WI38 (cell line): ENCODE results near the gene APH1B.

Experiments
- H3K4me3 ChIP-seq: 2 replicates; pipeline ENCODE4 v1.5.1; 2011; ENCODE audit warnings: low read depth, mild to moderate bottlenecking, control low read depth, low read length
- CTCF ChIP-seq: IDR thresholded peaks from 2 replicates; pipeline ENCODE4 v1.5.1; 2012; ENCODE audit warnings: low read depth, mild to moderate bottlenecking, control low read depth, low read length

The APH1B gene

DNA sequence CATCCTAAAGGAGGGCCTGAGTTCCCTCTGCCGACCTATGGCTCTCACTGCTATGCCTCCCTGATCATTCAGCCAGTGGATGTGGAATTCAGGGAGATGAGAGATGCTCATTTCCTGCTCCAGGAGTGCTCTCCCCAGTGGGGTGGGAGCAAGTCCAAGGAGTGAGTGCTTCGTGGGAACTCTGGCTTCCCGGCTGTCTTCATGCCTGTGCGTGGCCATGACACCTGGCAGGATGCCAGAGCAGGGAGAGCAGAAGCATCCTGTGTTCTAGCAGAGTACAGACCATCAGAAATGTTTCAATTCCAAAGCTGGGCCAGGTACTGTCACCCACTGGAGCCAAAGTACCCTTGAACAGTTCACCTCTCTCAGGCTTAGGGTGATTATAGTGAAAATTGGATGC, 45.1 kb downstream of the APH1B start:
- TF ChIP-seq CTCF = no peak
- no peak overlapping the region for H3K4me3 ChIP-seq

GRCh38 chr15:63323798-63324563, 46.6 kb downstream of the APH1B start:
- no peak for TF ChIP-seq CTCF
- H3K4me3 ChIP-seq = no peak overlapping the region

GRCh38 chr15:63324770-63325169, 47.4 kb downstream of the APH1B start:
- TF ChIP-seq CTCF = no peak
- no peak overlapping the region for H3K4me3 ChIP-seq

DNA sequence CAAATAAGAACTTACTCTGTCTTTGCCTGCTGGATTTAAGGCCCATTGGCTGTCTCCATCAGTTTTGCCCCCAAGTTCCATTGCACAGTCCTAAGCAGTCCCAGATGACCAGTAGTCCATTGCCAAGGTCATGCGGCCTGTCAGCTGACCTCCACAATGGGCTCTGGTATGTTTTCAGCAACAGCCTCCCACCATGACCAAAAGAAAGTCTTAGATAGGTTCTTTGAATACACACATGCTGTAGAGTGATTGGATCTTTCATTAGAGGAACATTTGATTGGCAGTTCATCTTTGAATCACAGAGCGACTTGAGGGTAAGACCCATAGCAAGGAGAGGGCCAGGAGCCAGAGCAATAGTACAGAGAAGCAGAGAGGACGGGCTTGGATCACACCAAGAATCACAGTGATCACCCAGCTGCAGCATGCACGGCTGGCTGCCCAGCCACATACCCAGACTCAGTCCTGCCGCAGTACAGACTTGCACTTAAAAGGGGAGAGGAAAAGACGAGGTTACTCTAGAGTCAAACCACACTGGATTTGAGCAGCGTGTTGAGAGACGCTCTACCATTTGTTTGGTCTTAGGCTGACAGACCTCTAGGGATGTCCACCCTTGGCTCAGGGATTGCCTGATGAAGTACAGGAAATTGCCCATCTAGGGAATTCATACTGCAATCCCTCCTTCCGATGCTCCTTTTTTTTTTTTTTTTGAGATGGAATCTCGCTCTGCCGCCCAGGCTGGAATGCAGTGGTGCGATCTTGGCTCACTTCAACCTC, 50.4 kb downstream of the APH1B start:
- no peak overlapping the region for H3K4me3 ChIP-seq
- TF ChIP-seq CTCF = no peak

DNA sequence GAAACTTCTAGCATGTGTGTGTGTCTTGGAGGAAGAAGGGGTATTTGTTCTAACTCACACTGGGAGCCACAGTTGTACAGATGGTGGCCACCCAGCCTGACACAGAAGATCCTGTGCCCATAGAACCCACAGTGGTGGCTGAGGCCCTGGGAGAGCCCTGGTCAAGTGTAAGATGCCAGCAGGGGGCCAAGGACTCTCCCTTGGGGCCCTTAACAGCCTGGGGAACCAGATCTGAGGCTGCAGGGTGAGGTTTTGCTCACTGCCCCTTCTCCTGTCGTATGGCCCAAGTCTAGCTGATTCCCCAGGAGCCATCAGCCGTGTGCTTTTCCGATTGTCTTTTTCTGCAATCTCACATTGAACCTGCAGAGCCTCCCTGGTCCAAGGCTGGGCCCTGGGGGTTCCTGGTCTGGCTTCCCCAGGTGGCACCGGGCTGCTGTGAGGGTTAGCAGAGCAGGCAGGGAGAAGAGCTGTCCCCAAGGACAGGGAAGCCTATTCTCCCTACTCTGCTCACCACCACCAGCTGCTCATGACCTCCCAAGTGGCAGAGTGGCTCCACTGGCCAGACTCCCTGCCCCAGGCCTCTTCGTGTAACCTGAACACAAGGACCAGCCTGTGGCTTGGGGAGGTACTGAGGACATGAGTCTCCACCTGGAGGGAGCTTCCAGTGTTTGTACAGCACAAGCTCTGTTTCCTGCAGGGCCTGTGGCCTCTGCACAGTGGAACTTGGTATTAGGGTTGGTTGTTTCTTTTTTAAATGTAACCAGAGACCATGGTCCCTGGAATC, 52.4 kb downstream of the APH1B start:
- no peak for TF ChIP-seq CTCF
- no peak overlapping the region for H3K4me3 ChIP-seq

DNA sequence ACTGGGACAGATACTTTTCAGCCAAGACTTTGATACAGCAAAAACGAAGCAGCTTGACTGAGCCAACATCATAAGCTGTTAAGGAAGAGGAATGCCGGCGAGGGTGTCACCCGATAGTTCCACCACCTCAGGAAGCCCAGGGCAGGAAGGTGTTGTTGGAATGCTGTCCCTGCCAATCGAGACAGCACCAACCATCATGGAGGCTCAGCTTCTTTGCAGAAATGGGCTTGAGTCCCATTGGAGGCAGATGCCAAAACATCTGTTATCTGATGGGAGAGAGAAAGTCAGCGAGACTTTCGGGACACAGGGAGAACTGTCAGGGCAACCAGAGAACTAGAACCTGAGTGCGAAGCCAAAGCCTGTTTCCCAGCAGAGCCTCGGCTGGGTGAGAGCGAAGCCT, 53.5 kb downstream of the APH1B start:
- no peak for TF ChIP-seq CTCF
- H3K4me3 ChIP-seq = no peak overlapping the region
